GM12878 (cell line): ENCODE data around the gene EFNA1. TPM values are rescaled to one million over a fixed set of nuclear protein-coding genes. Genes with fewer than 3 reads are reported as not detected.

Source experiments
- ATAC-seq: fragments of 200-7000 bp; cut with Tn5 transposase; 3 replicates; pipeline ENCODE4 v1.9.1; 2020; ENCODE audit warnings: mild to moderate bottlenecking, moderate library complexity
- BruUV-seq: library from RNA; stranded (reverse); fragments of 400-500 nt; replicated peaks from 2 replicates; lab custom pipeline; 2021; lab: Mats Ljungman, UMichigan
- CTCF ChIA-PET: fragments of 300-600 bp; sonication (Branson Sonifier 250); formaldehyde crosslinking; extraction: SDS; loops from one replicate; lab custom pipeline; 2021; ENCODE audit warnings: inconsistent platforms; lab: Yijun Ruan, JAX
- POLR2A ChIA-PET: fragments of 350-600 bp; formaldehyde crosslinking; extraction: SDS; loops from one replicate; lab custom pipeline; 2021; ENCODE audit warnings: inconsistent platforms; lab: Charles Lee
- RAD21 ChIA-PET: fragments of 300-600 bp; sonication (Branson Sonifier 250); formaldehyde crosslinking; loops from one replicate; lab custom pipeline; 2023; ENCODE audit warnings: antibody characterized with exemption; ENCODE audit not compliant: unreplicated experiment; lab: Charles Lee
- SMC1A ChIA-PET: fragments of 300-600 bp; sonication (Branson Sonifier 250); formaldehyde crosslinking; loops from one replicate; lab custom pipeline; 2023; ENCODE audit not compliant: unreplicated experiment, uncharacterized antibody; lab: Charles Lee
- DNase-seq: peaks from one replicate; pipeline ENCODE4 v3.0.0-alpha.2; 2011; ENCODE audit warnings: low read depth, low spot score
- FAIRE-seq: peaks from 3 replicates; lab custom pipeline; 2011; peaks lifted over from hg19 to GRCh38; lab: Jason Lieb, UNC
- H2AFZ ChIP-seq: 2 replicates; pipeline ENCODE4 v1.6.0; 2011; ENCODE audit warnings: low read depth, low read length, control low read depth; ENCODE audit not compliant: control insufficient read depth
- H3K27ac ChIP-seq: 2 replicates; pipeline ENCODE4 v1.5.1; 2011; ENCODE audit warnings: control low read depth; ENCODE audit not compliant: control insufficient read depth, insufficient read depth
- H3K27me3 ChIP-seq, 2 experiments: replicated peaks in 1 of 2; 2 replicates each; pipeline versions ENCODE4 v1.6.0 to v1.6.1; 2011; ENCODE audit warnings: low read length in 1 of 2; ENCODE audit not compliant: control insufficient read depth in 2 of 2, insufficient read depth in 2 of 2
- H3K36me3 ChIP-seq, 2 experiments: 2 replicates each; pipeline ENCODE4 v1.5.1; 2011; ENCODE audit warnings: low read length in 1 of 2; ENCODE audit not compliant: control insufficient read depth in 2 of 2, insufficient read depth in 2 of 2
- H3K4me1 ChIP-seq: 2 replicates; pipeline ENCODE4 v1.6.1; 2011; ENCODE audit warnings: mild to moderate bottlenecking, low read length, moderate library complexity, mixed read lengths; ENCODE audit not compliant: control insufficient read depth, insufficient read depth
- H3K4me2 ChIP-seq: 2 replicates; pipeline ENCODE4 v1.6.0; 2011; ENCODE audit warnings: control low read depth; ENCODE audit not compliant: control insufficient read depth, insufficient read depth
- H3K4me3 ChIP-seq: fragments of 200-600 bp; sonication (generic); 2 replicates; pipeline ENCODE4 v1.5.1; 2016
- H3K79me2 ChIP-seq: 2 replicates; pipeline ENCODE4 v1.6.0; 2011; ENCODE audit warnings: low read length; ENCODE audit not compliant: control insufficient read depth, insufficient read depth
- H3K9ac ChIP-seq: 2 replicates; pipeline ENCODE4 v1.8.0; 2011; ENCODE audit warnings: low read length, control low read depth, mixed read lengths; ENCODE audit not compliant: control insufficient read depth, insufficient read depth
- H3K9me3 ChIP-seq: replicated peaks from 3 replicates; pipeline ENCODE4 v1.5.1; 2011; ENCODE audit warnings: mild to moderate bottlenecking, low read length; ENCODE audit not compliant: control insufficient read depth, insufficient read depth
- H4K20me1 ChIP-seq: 2 replicates; pipeline ENCODE4 v1.6.0; 2011; ENCODE audit not compliant: control insufficient read depth, insufficient read depth
- BMI1 ChIP-seq: fragments of 450-650 bp; IDR thresholded peaks from 2 replicates; pipeline ENCODE4 v1.6.1; 2016; ENCODE audit warnings: mild to moderate bottlenecking, moderate library complexity, borderline replicate concordance
- BRCA1 ChIP-seq: IDR thresholded peaks from 2 replicates; pipeline ENCODE4 v1.6.1; 2011; ENCODE audit warnings: low read depth, low read length, improper control_type of control experiment
- E4F1 ChIP-seq: fragments of 450-650 bp; IDR thresholded peaks from 2 replicates; pipeline ENCODE4 v1.6.1; 2018; ENCODE audit warnings: borderline replicate concordance, mild to moderate bottlenecking; ENCODE audit not compliant: partially characterized antibody
- EP300 ChIP-seq, 2 experiments: fragments of 150-350 bp in 1 of 2; IDR thresholded peaks; 2 replicates each; pipeline ENCODE4 v1.6.1; 2011 to 2012; ENCODE audit warnings: low read depth in 2 of 2, low read length in 2 of 2, borderline replicate concordance in 1 of 2, improper control_type of control experiment in 1 of 2, inconsistent platforms in 1 of 2; ENCODE audit not compliant: control insufficient read depth in 1 of 2
- MYB ChIP-seq: fragments of 150-350 bp; IDR thresholded peaks from 2 replicates; pipeline ENCODE4 v1.6.1; 2014; ENCODE audit warnings: mild to moderate bottlenecking, low read depth, low read length, borderline replicate concordance
- MYC ChIP-seq: IDR thresholded peaks from 2 replicates; pipeline ENCODE4 v1.6.1; 2011; ENCODE audit warnings: mild to moderate bottlenecking, low read length, moderate library complexity, inconsistent platforms; ENCODE audit not compliant: insufficient read depth, insufficient replicate concordance, insufficient read length, severe bottlenecking
- NBN ChIP-seq: fragments of 450-650 bp; IDR thresholded peaks from 2 replicates; pipeline ENCODE4 v1.6.1; 2016
- RUNX3 ChIP-seq: IDR thresholded peaks from 2 replicates; pipeline ENCODE4 v1.6.1; 2012; ENCODE audit warnings: low read length, inconsistent platforms
- SRF ChIP-seq, 2 experiments: IDR thresholded peaks; 2 replicates each; pipeline ENCODE4 v1.6.1; 2011; ENCODE audit warnings: low read depth in 2 of 2, low read length in 2 of 2, mild to moderate bottlenecking in 1 of 2, moderate library complexity in 1 of 2
- SUZ12 ChIP-seq: fragments of 200-600 bp; sonication (generic); IDR thresholded peaks from one replicate; pipeline ENCODE4 v1.6.1; 2018; ENCODE audit warnings: antibody characterized with exemption, mild to moderate bottlenecking; ENCODE audit not compliant: unreplicated experiment
- TBL1XR1 ChIP-seq: IDR thresholded peaks from 2 replicates; pipeline ENCODE4 v1.6.1; 2012; ENCODE audit warnings: low read depth, low read length, improper control_type of control experiment
- ZNF217 ChIP-seq: fragments of 450-650 bp; IDR thresholded peaks from 2 replicates; pipeline ENCODE4 v1.6.1; 2017; ENCODE audit warnings: antibody characterized with exemption, mild to moderate bottlenecking
- WGBS: methylation state at CpG from one replicate; pipeline ENCODE4 v1.1.6; 2016; ENCODE audit warnings: low lambda C conversion rate; ENCODE audit not compliant: insufficient replicate concordance, insufficient coverage; ENCODE audit errors: missing lambda C conversion rate; 5-methylcytosine and 5-hydroxymethylcytosine counted together
- in situ Hi-C: fragments of 300-500 bp; cut with MboI; formaldehyde crosslinking; loops from 9 replicates; pipeline ENCODE4 v1.14.3; 2018; ENCODE audit warnings: mixed read lengths
- intact Hi-C: fragments of 100-400 bp; cut with micrococcal nuclease; formaldehyde crosslinking; loops from one replicate; pipeline ENCODE4 v1.14.2; 2022; ENCODE audit not compliant: unreplicated experiment
- polyA plus RNA-seq, 11 experiments: library from polyadenylated mRNA; depleted of rRNA in 4 of 11; unstranded in 6 of 11; stranded (reverse) in 5 of 11; fragments of >200 nt; fragmentation: Nextera tagmentation in 4 of 11; fragmentation: Illumina TruSeq in 1 of 11; extraction: Ambion mirVana in 4 of 11; extraction: Trizol in 1 of 11; gene quantifications; 1 replicate in 1 of 11; 2 replicates in 10 of 11; pipeline versions ENCODE4 v1.2.1 to v1.2.3, GENCODE V29; 2011 to 2016; ENCODE audit warnings: inconsistent platforms in 2 of 11, missing spikeins in 2 of 11, low read depth in 1 of 11
- total RNA-seq, 4 experiments: library from RNA; depleted of rRNA in 3 of 4; stranded (reverse); fragments of >200 nt in 3 of 4; fragmentation: Illumina TruSeq in 1 of 4; extraction: Trizol in 1 of 4; gene quantifications; 2 replicates each; pipeline versions ENCODE4 v1.2.1 to v1.2.3, GENCODE V29; 2013 to 2021
- TF ChIP-seq, protein P1 (sequence below): fragments of 150-350 bp; IDR thresholded peaks from 2 replicates; pipeline ENCODE4 v1.6.1; 2016; ENCODE audit warnings: low read depth, low read length
- TF ChIP-seq, protein P2 (sequence below): fragments of 450-650 bp; IDR thresholded peaks from 2 replicates; pipeline ENCODE4 v1.6.1; 2016; ENCODE audit warnings: mild to moderate bottlenecking, moderate library complexity, borderline replicate concordance

Gene EFNA1
- total and polyA plus RNA-seq, 10 of the 15 experiments (the other 5 are each of a cell fraction or from before 2014, with no cell fraction given) = 0.13 to 7.5 (median 0.28) TPM; not detected in 5

GRCh38 chr1:155131856-155132255, 4.2 kb downstream of the EFNA1 start:
- Histone ChIP-seq H3K4me1 (peaks cover 15% of the 10 kb centered on the region), H3K9me3 (no peaks in the 10 kb centered on the region), H3K27ac (no peak overlapping the region), H3K4me3 (no peak overlapping the region), H3K36me3 (no peaks in the 10 kb centered on the region), H3K27me3 (peaks cover 12 to 18% of the 10 kb centered on the region in 2 experiments), H3K9ac (no peak overlapping the region), H2AFZ (no peak overlapping the region), H3K79me2 (peaks cover 8% of the 10 kb centered on the region), H4K20me1 (no peaks in the 10 kb centered on the region), H3K4me2 (no peak overlapping the region)
- DNase-seq = no peak
- in situ Hi-C loops (no loop called here), intact Hi-C loops (no loop called here)
- SMC1A ChIA-PET = interaction anchor here (1.2 to 1.5 kb wide), 2 partner anchors 24 to 40 kb away, joined by 3 to 5 read pairs; no protein-coding TSS in a partner anchor
- FAIRE-seq = no peak
- no peak for ATAC-seq
- no TSS peak for BruUV-seq
- CTCF ChIA-PET = interaction anchor here (0.7 to 2.2 kb wide), 5 partner anchors 19 to 1062 kb away, joined by 3 to 9 read pairs (median 4); partner anchors contain the start of gene SLC25A44
- POLR2A ChIA-PET = interaction anchor here (0.6 to 1.1 kb wide), 2 partner anchors 11 to 29 kb away, joined by 3 read pairs; no protein-coding TSS in a partner anchor
- RAD21 ChIA-PET = no interaction called here
- WGBS = 45% methylated on average over 2 of the region's 2 CpGs
- TF ChIP-seq E4F1 (no peak), RUNX3 (no peak), BMI1 (no peak), TBL1XR1 (no peak), BRCA1 (no peak), MYC (no peak), NBN (no peak), MYB (no peak), SUZ12 (no peak), SRF (IDR thresholded peaks at IDR 0.05; ENCODE audit: low read depth in 2 of 2, low read length in 2 of 2) (no peak), ZNF217 (no peak), EP300 (IDR thresholded peaks at IDR 0.05; ENCODE audit: borderline replicate concordance in 1 of 2, control insufficient read depth in 1 of 2, low read depth in 2 of 2, low read length in 2 of 2) (no peak)
- TF ChIP-seq, protein P1, sequence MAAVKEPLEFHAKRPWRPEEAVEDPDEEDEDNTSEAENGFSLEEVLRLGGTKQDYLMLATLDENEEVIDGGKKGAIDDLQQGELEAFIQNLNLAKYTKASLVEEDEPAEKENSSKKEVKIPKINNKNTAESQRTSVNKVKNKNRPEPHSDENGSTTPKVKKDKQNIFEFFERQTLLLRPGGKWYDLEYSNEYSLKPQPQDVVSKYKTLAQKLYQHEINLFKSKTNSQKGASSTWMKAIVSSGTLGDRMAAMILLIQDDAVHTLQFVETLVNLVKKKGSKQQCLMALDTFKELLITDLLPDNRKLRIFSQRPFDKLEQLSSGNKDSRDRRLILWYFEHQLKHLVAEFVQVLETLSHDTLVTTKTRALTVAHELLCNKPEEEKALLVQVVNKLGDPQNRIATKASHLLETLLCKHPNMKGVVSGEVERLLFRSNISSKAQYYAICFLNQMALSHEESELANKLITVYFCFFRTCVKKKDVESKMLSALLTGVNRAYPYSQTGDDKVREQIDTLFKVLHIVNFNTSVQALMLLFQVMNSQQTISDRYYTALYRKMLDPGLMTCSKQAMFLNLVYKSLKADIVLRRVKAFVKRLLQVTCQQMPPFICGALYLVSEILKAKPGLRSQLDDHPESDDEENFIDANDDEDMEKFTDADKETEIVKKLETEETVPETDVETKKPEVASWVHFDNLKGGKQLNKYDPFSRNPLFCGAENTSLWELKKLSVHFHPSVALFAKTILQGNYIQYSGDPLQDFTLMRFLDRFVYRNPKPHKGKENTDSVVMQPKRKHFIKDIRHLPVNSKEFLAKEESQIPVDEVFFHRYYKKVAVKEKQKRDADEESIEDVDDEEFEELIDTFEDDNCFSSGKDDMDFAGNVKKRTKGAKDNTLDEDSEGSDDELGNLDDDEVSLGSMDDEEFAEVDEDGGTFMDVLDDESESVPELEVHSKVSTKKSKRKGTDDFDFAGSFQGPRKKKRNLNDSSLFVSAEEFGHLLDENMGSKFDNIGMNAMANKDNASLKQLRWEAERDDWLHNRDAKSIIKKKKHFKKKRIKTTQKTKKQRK = no peak
- TF ChIP-seq, protein P2, sequence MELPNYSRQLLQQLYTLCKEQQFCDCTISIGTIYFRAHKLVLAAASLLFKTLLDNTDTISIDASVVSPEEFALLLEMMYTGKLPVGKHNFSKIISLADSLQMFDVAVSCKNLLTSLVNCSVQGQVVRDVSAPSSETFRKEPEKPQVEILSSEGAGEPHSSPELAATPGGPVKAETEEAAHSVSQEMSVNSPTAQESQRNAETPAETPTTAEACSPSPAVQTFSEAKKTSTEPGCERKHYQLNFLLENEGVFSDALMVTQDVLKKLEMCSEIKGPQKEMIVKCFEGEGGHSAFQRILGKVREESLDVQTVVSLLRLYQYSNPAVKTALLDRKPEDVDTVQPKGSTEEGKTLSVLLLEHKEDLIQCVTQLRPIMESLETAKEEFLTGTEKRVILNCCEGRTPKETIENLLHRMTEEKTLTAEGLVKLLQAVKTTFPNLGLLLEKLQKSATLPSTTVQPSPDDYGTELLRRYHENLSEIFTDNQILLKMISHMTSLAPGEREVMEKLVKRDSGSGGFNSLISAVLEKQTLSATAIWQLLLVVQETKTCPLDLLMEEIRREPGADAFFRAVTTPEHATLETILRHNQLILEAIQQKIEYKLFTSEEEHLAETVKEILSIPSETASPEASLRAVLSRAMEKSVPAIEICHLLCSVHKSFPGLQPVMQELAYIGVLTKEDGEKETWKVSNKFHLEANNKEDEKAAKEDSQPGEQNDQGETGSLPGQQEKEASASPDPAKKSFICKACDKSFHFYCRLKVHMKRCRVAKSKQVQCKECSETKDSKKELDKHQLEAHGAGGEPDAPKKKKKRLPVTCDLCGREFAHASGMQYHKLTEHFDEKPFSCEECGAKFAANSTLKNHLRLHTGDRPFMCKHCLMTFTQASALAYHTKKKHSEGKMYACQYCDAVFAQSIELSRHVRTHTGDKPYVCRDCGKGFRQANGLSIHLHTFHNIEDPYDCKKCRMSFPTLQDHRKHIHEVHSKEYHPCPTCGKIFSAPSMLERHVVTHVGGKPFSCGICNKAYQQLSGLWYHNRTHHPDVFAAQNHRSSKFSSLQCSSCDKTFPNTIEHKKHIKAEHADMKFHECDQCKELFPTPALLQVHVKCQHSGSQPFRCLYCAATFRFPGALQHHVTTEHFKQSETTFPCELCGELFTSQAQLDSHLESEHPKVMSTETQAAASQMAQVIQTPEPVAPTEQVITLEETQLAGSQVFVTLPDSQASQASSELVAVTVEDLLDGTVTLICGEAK = no peak
